HG03025 (cell line): ENCODE data around the gene NAA35.
"Not testable (repeated sequence)": the region's sequence is repeated elsewhere in the genome, so short reads cannot be mapped to it uniquely, and the experiment has no call there.

ENCODE experiments used
- ATAC-seq: cut with Tn5 transposase; IDR thresholded peaks from one replicate; pipeline ENCODE4 v1.9.1; 2021; ENCODE audit warnings: mild to moderate bottlenecking, moderate library complexity; ENCODE audit not compliant: unreplicated experiment, low FRiP score

Gene NAA35

GRCh38 chr9:86022687-86023266 lies 81.8 kb downstream of the NAA35 start:
- ATAC-seq, result no peak

DNA sequence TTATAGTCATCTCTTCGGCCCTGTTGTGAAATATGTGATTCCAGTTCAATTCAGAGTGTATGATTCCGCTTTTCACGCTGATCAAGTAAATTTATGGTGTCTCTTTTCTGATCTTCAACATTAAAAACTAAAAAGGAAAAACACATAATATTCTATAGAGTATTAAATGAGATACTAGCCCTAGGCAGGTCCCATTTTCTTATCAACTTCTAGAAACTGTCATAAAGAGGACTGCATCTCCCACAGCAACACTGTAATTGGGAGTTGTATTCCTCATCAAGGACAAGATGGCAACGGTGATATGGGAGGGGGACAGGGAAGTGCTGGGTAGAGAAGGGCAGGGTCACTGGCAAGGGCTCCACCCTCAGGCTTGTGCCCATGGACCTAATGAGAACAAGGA lies 86.8 kb downstream of the NAA35 start:
- no peak for ATAC-seq

DNA sequence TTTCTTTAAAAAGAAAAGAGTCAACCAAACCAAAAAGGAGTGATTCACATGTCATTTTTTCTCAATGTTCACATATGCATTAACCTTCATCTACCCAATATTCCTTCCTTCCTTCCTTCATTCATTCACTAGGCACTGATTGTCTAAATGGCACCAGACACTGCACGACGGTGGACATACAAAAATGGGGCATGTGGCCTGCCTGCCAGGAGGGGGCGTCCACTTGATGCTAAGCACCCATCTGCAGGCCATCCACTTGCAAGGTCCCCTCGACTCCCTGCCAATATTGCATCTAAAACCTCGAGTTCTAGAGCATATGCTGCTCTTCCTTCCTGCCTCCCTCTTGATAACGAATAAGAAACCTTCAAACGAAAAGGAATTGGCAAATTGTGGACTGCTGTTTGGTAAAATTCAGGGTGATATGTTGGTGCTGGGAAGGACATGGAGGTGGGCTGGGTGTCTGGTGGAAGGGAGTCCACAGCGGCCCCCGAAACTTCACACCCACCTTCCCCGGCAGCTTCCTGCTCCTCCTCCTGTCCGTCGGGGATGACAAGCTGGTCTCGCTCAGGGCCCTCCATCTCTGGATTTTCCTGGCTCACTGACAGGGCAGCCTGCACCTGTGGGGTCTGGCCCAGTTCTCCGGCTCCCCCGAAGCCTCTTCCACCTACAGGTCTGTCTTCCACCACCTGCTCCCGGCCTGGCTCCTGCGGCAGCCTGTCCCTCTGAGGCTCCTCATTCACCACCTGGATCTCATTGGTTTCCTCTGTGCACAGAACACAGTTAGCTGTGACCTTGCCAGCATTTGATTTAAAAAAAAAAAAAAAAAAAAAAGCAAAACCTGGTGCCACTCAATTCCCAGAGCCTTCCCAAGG lies 94.2 kb downstream of the NAA35 start:
- no peak for ATAC-seq

DNA sequence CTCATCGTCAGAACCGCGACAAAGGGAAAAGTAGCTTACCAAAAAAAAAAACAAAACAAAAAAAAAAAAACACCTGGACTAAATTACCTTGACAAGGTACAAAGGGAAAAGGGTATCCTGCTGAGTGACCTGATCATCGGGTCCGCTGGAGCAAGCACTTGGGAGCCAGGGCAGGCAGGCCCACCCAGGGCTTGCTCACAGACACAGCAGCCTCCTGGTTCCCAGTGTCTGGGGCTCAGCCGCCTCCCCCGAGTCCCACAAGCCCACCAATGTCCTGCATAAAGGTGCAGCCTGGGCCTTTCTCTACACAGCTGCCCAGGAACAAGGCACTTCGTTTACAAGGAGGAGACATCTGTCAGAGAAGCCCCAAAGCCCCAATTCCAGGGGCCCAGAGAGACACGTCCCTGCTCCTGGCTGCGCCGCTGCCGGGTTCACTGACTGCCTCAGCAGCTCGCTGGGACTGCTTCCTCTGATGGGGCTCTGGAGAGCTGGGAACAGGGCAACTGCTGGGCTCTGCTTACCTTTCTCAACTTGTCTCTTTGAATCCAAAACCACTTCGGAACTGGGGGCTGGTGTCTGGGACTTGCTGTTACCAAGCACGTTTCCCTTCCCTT lies 95.0 kb downstream of the NAA35 start:
- ATAC-seq, result no peak

- ATAC-seq, result no peak
Measured at GRCh38 chr9:86036555-86036954, 95.6 kb downstream of the NAA35 start.

- ATAC-seq, result no peak
Measured at GRCh38 chr9:86039991-86040860, 99.3 kb downstream of the NAA35 start.

- ATAC-seq, result no peak
Measured at GRCh38 chr9:86040861-86041155, 99.9 kb downstream of the NAA35 start.

GRCh38 chr9:86041311-86041741 lies 100.4 kb downstream of the NAA35 start:
- ATAC-seq, result no peak

- ATAC-seq, result no peak
Measured at GRCh38 chr9:86042199-86042978, 101.4 kb downstream of the NAA35 start.

DNA sequence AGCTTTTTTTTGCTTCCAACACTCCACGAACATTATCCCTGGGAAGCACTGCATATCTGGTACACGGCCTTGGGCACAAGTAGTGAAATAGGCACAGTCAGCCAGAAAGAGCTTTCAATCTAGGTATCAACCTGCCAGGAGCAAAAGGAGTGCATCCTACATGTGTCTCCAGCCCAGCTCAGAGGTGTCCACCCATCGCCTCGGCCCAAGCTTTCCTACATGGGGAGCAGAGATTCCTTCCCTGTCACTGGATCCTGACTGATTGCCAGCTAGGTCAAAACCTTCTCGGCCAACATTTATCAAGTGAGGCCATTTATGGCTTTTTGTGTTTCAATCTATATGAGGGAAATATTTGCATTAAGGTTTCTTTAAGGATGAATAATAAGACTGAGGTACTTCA lies 102.6 kb downstream of the NAA35 start:
- ATAC-seq, result no peak

GRCh38 chr9:86043999-86044398 lies 103.1 kb downstream of the NAA35 start:
- no peak for ATAC-seq

- ATAC-seq, result no peak
Measured at GRCh38 chr9:86045654-86046053, 104.7 kb downstream of the NAA35 start.

DNA sequence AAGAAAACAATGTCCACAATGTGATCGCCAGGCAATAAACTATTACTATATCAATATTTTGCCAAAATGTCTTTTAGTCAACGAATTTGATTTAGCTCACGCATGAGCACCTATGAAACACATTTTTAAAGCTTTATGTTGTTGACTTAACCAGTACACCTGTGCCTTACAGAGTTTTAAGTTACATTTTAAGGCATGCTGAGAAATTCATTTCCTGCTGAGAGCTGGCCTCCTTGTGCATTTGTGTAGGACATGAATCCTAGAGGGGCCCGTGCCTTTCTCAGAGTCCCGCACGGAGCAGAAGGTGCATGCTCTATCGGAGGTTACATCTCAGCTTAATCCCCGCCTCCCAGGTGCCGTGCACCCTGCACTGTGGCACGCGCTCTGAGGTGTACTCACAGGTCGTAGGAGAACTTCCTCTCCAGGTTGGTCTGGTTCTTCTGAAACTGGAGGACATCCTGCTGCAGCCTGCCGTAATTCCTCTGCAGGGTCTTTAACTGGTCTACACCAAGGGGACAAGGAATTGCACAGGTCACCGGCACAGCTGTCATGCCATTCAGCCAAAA lies 105.2 kb downstream of the NAA35 start:
- no peak for ATAC-seq

GRCh38 chr9:86046930-86047341 lies 106.0 kb downstream of the NAA35 start:
- no peak for ATAC-seq

- no peak for ATAC-seq
Measured at GRCh38 chr9:86047361-86047760, 106.4 kb downstream of the NAA35 start.

DNA sequence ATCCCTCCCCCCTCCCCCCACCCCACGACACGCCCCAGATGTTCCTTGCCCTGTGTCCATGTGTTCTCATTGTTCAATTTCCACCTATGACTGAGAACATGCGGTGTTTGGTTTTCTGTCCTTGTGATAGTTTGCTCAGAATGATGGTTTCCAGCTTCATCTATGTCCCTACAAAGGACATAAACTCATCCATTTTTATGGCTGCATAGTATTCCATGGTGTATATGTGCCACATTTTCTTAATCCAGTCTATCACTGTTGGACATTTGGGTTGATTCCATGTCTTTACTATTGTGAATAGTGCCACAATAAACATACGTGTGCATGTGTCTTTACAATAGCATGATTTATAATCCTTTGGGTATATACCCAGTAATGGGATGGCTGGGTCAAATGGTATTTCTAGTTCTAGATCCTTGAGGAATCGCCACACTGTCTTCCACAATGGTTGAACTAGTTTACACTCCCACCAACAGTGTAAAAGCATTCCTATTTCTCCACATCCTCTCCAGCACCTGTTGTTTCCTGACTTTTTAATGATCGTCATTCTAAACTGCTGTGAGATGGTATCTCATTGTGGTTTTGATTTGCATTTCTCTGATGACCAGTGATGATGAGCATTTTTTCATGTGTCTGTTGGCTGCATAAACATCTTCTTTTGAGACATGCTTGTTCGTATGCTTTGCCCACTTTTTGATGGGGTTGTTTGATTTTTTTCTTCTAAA lies 107.2 kb downstream of the NAA35 start:
- ATAC-seq, result not testable (repeated sequence)

DNA sequence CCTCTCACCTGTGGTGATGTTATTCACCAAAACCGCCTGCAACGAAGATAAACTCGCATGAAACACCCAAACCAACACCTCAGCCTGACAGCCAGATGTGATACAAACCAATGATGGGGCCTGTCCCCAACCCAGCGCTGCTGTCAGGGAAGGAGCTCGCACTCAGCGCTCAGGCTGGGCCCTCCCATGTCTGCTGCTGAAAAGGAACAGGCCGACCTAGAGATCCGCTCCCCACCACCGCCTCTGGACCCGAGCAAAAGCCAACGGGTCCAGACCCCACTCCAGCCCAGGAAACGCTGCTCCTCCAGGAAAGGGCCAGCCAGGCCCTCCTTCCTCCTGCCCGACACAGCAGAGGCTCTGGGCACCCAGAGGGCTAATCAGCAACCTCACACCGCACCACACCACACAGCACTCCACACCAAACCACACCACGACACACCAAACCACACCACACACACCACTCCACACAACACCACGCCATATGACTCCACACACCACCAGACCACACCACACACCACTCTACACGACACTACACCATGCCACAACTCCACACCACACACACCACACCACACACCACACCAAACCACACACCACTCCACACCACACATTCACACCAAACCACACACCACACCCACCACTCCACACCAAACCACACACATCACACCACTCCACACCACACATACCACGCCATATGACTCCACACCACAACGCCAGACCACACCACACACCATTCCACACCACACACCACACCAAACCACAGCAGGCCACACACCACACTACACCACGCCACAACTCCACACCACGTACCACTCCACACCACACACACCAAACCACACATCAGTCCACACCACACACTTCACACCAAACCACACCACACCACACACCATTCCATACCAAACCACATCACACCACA lies 111.9 kb downstream of the NAA35 start:
- ATAC-seq, result no peak

DNA sequence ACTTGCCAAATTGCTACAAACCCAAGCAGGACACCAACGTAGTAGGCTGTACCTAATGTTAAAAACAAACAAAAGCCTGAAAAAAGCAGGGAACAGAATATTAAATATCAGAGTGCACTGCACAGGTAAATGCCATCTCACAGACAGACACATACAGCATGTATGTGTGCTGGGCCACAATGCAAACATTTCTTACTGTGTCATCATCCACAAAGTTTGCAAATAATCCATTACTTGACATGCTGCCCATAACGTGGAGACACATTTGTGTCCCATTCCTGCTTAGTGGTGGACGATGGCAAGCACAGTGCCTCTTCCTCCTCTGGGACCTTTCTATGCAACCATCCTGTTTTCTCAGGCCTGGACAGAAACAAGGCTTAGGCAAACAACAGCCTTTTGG lies 113.7 kb downstream of the NAA35 start:
- no peak for ATAC-seq
